ENCODE results near the gene ANKH. TPM values are rescaled to one million over a fixed set of nuclear protein-coding genes. Genes with fewer than 3 reads are reported as not detected.

The ANKH gene
- total RNA-seq, 1 experiment from 2014 or later: 16.9 TPM

DNA sequence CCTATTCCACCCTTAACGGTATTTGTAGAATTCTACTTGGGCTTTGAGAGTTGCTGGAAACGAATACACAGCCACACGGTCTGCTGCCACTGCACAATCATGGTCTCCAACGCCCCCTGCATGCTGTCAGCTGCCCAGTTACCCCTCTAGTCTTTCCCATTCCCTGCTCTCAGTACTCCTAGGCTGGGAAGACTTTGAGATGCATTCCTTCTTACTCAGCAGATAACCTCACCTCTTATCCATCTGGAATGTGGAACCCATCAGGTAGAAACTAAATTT, 92.8 kb downstream of the ANKH start:
- ATAC-seq (peak; percentile 84), DNase-seq (ENCODE audit: low spot score) (peak; percentile 38)
- CTCF ChIA-PET: interaction anchor here (0.7 to 1.3 kb wide), 10 partner anchors 9 to 73 kb away, joined by 3 to 8 read pairs (median 4); no protein-coding TSS in a partner anchor
- Mint-ChIP-seq H3K27ac (peak overlapping the region; percentile 8; the same call in 1 of the 2 replicates), H3K9me3 (peaks cover 4% of the 10 kb centered on the region), H3K36me3 (peaks cover 3% of the 10 kb centered on the region), H3K27me3 (ENCODE audit: low read depth) (no peaks in the 10 kb centered on the region), H3K4me3 (no peak overlapping the region), H3K4me1 (peaks cover 13% of the 10 kb centered on the region)
- TF ChIP-seq, protein P1, sequence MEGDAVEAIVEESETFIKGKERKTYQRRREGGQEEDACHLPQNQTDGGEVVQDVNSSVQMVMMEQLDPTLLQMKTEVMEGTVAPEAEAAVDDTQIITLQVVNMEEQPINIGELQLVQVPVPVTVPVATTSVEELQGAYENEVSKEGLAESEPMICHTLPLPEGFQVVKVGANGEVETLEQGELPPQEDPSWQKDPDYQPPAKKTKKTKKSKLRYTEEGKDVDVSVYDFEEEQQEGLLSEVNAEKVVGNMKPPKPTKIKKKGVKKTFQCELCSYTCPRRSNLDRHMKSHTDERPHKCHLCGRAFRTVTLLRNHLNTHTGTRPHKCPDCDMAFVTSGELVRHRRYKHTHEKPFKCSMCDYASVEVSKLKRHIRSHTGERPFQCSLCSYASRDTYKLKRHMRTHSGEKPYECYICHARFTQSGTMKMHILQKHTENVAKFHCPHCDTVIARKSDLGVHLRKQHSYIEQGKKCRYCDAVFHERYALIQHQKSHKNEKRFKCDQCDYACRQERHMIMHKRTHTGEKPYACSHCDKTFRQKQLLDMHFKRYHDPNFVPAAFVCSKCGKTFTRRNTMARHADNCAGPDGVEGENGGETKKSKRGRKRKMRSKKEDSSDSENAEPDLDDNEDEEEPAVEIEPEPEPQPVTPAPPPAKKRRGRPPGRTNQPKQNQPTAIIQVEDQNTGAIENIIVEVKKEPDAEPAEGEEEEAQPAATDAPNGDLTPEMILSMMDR (IDR thresholded peaks at IDR 0.05): no peak
- TF ChIP-seq NR3C1 (CRISPR knock-in tag; conservative IDR thresholded peaks at IDR 0.05; ENCODE audit: low read depth) (no peak), ZNF396 (CRISPR knock-in tag; IDR thresholded peaks at IDR 0.05; ENCODE audit: borderline replicate concordance) (no peak), RORB (CRISPR knock-in tag; IDR thresholded peaks at IDR 0.05) (no peak), CBFB (CRISPR knock-in tag; IDR thresholded peaks at IDR 0.05; ENCODE audit: low read depth) (no peak), FOXP1 (CRISPR knock-in tag; IDR thresholded peaks at IDR 0.05; ENCODE audit: borderline replicate concordance) (no peak), ZNF138 (CRISPR knock-in tag; conservative IDR thresholded peaks at IDR 0.05) (no peak), GABPB1 (CRISPR knock-in tag; IDR thresholded peaks at IDR 0.05) (no peak), SMAD4 (CRISPR knock-in tag; IDR thresholded peaks at IDR 0.05) (no peak), NR1H2 (CRISPR knock-in tag; IDR thresholded peaks at IDR 0.05) (no peak), ZNF317 (CRISPR knock-in tag; IDR thresholded peaks at IDR 0.05; ENCODE audit: borderline replicate concordance, low read depth) (no peak), ZBTB21 (CRISPR knock-in tag; IDR thresholded peaks at IDR 0.05; ENCODE audit: borderline replicate concordance) (no peak), NR2C2 (CRISPR knock-in tag; IDR thresholded peaks at IDR 0.05) (no peak), ZNF263 (CRISPR knock-in tag; IDR thresholded peaks at IDR 0.05; ENCODE audit: low read depth) (no peak)
- TF ChIP-seq, protein P2, sequence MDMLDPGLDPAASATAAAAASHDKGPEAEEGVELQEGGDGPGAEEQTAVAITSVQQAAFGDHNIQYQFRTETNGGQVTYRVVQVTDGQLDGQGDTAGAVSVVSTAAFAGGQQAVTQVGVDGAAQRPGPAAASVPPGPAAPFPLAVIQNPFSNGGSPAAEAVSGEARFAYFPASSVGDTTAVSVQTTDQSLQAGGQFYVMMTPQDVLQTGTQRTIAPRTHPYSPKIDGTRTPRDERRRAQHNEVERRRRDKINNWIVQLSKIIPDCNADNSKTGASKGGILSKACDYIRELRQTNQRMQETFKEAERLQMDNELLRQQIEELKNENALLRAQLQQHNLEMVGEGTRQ (CRISPR knock-in tag; IDR thresholded peaks at IDR 0.05): no peak
- TF ChIP-seq, protein P3, sequence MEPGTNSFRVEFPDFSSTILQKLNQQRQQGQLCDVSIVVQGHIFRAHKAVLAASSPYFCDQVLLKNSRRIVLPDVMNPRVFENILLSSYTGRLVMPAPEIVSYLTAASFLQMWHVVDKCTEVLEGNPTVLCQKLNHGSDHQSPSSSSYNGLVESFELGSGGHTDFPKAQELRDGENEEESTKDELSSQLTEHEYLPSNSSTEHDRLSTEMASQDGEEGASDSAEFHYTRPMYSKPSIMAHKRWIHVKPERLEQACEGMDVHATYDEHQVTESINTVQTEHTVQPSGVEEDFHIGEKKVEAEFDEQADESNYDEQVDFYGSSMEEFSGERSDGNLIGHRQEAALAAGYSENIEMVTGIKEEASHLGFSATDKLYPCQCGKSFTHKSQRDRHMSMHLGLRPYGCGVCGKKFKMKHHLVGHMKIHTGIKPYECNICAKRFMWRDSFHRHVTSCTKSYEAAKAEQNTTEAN (CRISPR knock-in tag; IDR thresholded peaks at IDR 0.05): no peak
- TF ChIP-seq, protein P4, sequence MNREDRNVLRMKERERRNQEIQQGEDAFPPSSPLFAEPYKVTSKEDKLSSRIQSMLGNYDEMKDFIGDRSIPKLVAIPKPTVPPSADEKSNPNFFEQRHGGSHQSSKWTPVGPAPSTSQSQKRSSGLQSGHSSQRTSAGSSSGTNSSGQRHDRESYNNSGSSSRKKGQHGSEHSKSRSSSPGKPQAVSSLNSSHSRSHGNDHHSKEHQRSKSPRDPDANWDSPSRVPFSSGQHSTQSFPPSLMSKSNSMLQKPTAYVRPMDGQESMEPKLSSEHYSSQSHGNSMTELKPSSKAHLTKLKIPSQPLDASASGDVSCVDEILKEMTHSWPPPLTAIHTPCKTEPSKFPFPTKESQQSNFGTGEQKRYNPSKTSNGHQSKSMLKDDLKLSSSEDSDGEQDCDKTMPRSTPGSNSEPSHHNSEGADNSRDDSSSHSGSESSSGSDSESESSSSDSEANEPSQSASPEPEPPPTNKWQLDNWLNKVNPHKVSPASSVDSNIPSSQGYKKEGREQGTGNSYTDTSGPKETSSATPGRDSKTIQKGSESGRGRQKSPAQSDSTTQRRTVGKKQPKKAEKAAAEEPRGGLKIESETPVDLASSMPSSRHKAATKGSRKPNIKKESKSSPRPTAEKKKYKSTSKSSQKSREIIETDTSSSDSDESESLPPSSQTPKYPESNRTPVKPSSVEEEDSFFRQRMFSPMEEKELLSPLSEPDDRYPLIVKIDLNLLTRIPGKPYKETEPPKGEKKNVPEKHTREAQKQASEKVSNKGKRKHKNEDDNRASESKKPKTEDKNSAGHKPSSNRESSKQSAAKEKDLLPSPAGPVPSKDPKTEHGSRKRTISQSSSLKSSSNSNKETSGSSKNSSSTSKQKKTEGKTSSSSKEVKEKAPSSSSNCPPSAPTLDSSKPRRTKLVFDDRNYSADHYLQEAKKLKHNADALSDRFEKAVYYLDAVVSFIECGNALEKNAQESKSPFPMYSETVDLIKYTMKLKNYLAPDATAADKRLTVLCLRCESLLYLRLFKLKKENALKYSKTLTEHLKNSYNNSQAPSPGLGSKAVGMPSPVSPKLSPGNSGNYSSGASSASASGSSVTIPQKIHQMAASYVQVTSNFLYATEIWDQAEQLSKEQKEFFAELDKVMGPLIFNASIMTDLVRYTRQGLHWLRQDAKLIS (CRISPR knock-in tag; IDR thresholded peaks at IDR 0.05; ENCODE audit: borderline replicate concordance): no peak
- TF ChIP-seq, protein P5, sequence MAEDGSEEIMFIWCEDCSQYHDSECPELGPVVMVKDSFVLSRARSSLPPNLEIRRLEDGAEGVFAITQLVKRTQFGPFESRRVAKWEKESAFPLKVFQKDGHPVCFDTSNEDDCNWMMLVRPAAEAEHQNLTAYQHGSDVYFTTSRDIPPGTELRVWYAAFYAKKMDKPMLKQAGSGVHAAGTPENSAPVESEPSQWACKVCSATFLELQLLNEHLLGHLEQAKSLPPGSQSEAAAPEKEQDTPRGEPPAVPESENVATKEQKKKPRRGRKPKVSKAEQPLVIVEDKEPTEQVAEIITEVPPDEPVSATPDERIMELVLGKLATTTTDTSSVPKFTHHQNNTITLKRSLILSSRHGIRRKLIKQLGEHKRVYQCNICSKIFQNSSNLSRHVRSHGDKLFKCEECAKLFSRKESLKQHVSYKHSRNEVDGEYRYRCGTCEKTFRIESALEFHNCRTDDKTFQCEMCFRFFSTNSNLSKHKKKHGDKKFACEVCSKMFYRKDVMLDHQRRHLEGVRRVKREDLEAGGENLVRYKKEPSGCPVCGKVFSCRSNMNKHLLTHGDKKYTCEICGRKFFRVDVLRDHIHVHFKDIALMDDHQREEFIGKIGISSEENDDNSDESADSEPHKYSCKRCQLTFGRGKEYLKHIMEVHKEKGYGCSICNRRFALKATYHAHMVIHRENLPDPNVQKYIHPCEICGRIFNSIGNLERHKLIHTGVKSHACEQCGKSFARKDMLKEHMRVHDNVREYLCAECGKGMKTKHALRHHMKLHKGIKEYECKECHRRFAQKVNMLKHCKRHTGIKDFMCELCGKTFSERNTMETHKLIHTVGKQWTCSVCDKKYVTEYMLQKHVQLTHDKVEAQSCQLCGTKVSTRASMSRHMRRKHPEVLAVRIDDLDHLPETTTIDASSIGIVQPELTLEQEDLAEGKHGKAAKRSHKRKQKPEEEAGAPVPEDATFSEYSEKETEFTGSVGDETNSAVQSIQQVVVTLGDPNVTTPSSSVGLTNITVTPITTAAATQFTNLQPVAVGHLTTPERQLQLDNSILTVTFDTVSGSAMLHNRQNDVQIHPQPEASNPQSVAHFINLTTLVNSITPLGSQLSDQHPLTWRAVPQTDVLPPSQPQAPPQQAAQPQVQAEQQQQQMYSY (CRISPR knock-in tag; IDR thresholded peaks at IDR 0.05): no peak
- TF ChIP-seq, protein P6, sequence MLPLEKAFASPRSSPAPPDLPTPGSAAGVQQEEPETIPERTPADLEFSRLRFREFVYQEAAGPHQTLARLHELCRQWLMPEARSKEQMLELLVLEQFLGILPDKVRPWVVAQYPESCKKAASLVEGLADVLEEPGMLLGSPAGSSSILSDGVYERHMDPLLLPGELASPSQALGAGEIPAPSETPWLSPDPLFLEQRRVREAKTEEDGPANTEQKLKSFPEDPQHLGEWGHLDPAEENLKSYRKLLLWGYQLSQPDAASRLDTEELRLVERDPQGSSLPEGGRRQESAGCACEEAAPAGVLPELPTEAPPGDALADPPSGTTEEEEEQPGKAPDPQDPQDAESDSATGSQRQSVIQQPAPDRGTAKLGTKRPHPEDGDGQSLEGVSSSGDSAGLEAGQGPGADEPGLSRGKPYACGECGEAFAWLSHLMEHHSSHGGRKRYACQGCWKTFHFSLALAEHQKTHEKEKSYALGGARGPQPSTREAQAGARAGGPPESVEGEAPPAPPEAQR (CRISPR knock-in tag; IDR thresholded peaks at IDR 0.05): no peak
- TF ChIP-seq, protein P7, sequence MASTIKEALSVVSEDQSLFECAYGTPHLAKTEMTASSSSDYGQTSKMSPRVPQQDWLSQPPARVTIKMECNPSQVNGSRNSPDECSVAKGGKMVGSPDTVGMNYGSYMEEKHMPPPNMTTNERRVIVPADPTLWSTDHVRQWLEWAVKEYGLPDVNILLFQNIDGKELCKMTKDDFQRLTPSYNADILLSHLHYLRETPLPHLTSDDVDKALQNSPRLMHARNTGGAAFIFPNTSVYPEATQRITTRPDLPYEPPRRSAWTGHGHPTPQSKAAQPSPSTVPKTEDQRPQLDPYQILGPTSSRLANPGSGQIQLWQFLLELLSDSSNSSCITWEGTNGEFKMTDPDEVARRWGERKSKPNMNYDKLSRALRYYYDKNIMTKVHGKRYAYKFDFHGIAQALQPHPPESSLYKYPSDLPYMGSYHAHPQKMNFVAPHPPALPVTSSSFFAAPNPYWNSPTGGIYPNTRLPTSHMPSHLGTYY (CRISPR knock-in tag; IDR thresholded peaks at IDR 0.05): no peak
- POLR2A ChIA-PET: no interaction called here
